ENCODE measurements around the gene COA6. TPM values are rescaled to one million over a fixed set of nuclear protein-coding genes. Genes with fewer than 3 reads are reported as not detected.

Gene COA6
- total and polyA plus RNA-seq, 4 donors = 5.3 to 37.0 (median 18.6) TPM

GRCh38 chr1:234372011-234372757, 1.1 kb upstream of the COA6 start:
- WGBS = 29% methylated on average over 9 of the region's 9 CpGs
- DNase-seq (ENCODE audit: low spot score) = no peak
- peak overlapping the region; percentile 20 to 34 for H3K27ac ChIP-seq (ENCODE audit: low read depth in 1 of 2, low read length in 2 of 2)
- peaks cover 3 to 7% (median 5%) of the 10 kb centered on the region in 4 donors for H3K36me3 ChIP-seq (ENCODE audit: control insufficient read depth in 4 of 4, insufficient read depth in 3 of 4, low read depth in 1 of 4, low read length in 3 of 4)
- H3K4me1 ChIP-seq (ENCODE audit: control insufficient read depth in 4 of 4, insufficient read depth in 4 of 4, low read length in 3 of 4) = peaks cover 0 to 26% (median 18%) of the 10 kb centered on the region in 4 donors
- H3K9me3 ChIP-seq (ENCODE audit: control insufficient read depth in 4 of 4, low read length in 3 of 4) = no peaks in the 10 kb centered on the region
- H3K4me3 ChIP-seq (ENCODE audit: low read depth in 1 of 3, low read length in 3 of 3) = peak overlapping the region; percentile 78 to 97 (median 83)
- peak overlapping the region; percentile 84 to 98 for H3K9ac ChIP-seq (ENCODE audit: low read depth in 1 of 2, low read length in 2 of 2)
- no peaks in the 10 kb centered on the region for H3K27me3 ChIP-seq (ENCODE audit: control insufficient read depth in 4 of 4, insufficient read depth in 4 of 4, low read length in 3 of 4)
- TF ChIP-seq RAD21 (IDR thresholded peaks at IDR 0.05) (no peak), JUND (IDR thresholded peaks at IDR 0.05) (no peak), MAX (IDR thresholded peaks at IDR 0.05) (no peak), YY1 (IDR thresholded peaks at IDR 0.05) (no peak), RXRA (IDR thresholded peaks at IDR 0.05) (no peak), NR2F2 (IDR thresholded peaks at IDR 0.05) (no peak), ATF3 (IDR thresholded peaks at IDR 0.05) (no peak), FOXA1 (IDR thresholded peaks at IDR 0.05) (no peak), REST (IDR thresholded peaks at IDR 0.05) (no peak), ZBTB33 (IDR thresholded peaks at IDR 0.05) (no peak), CTCF (IDR thresholded peaks at IDR 0.05; ENCODE audit: low read depth, low read length, missing input control) (no peak), SP1 (IDR thresholded peaks at IDR 0.05) (no peak), HNF4A (conservative IDR thresholded peaks at IDR 0.05) (no peak), EGR1 (IDR thresholded peaks at IDR 0.05; ENCODE audit: low read depth in 2 of 2) (no peak), FOXA2 (IDR thresholded peaks at IDR 0.05) (no peak), TAF1 (conservative IDR thresholded peaks at IDR 0.05) (no peak)

All from liver (tissue), 9 donors.